OCI-LY3 (cell line): Measurements from ENCODE around the gene SIK2.

Experiments
- H2AFZ ChIP-seq: fragments of 200-600, 300-600 bp; shearing (Covaris generic); 2 replicates; pipeline ENCODE4 v1.6.0; 2014; ENCODE audit warnings: antibody characterized with exemption, low read depth, low read length
- H3K27ac ChIP-seq: fragments of 200-600, 300-600 bp; sonication (generic); 2 replicates; pipeline ENCODE4 v1.5.1; 2014; ENCODE audit warnings: mild to moderate bottlenecking, low read length, moderate library complexity, mixed read lengths
- H3K27me3 ChIP-seq: fragments of 200-600, 300-600 bp; sonication (generic); 2 replicates; pipeline ENCODE4 v1.6.1; 2014; ENCODE audit warnings: low read depth, low read length, mixed read lengths
- H3K36me3 ChIP-seq: fragments of 200-600, 300-600 bp; sonication (generic); replicated peaks from 2 replicates; pipeline ENCODE3; 2014; ENCODE audit warnings: low read depth, low read length, mixed read lengths
- H3K4me1 ChIP-seq: fragments of 300-600, 200-600 bp; sonication (generic); 2 replicates; pipeline ENCODE4 v1.6.1; 2014; ENCODE audit warnings: low read length, mixed read lengths
- H3K4me2 ChIP-seq: fragments of 200-600, 300-600 bp; sonication (generic); 2 replicates; pipeline ENCODE4 v1.6.1; 2014; ENCODE audit warnings: low read length, mixed read lengths
- H3K4me3 ChIP-seq: fragments of 300-600, 200-600 bp; sonication (generic); 2 replicates; pipeline ENCODE4 v1.5.1; 2014; ENCODE audit warnings: antibody characterized with exemption, mild to moderate bottlenecking, low read length, moderate library complexity
- H3K79me2 ChIP-seq: fragments of 300-600, 200-600 bp; shearing (Covaris generic); 2 replicates; pipeline ENCODE4 v1.6.1; 2014; ENCODE audit warnings: mild to moderate bottlenecking, low read length, mixed read lengths
- H3K9ac ChIP-seq: fragments of 300-600, 200-600 bp; shearing (Covaris generic); 2 replicates; pipeline ENCODE4 v1.6.0; 2014; ENCODE audit warnings: mild to moderate bottlenecking, low read length, moderate library complexity
- H3K9me3 ChIP-seq: fragments of 200-600, 300-600 bp; shearing (Covaris generic); 2 replicates; pipeline ENCODE4 v1.6.1; 2014; ENCODE audit warnings: low read length, mixed read lengths; ENCODE audit not compliant: insufficient read depth
- H4K20me1 ChIP-seq: fragments of 200-600, 300-600 bp; sonication (generic); 2 replicates; pipeline ENCODE4 v1.6.1; 2016; ENCODE audit warnings: low read length, mixed read lengths; ENCODE audit not compliant: insufficient read depth
- EZH2phosphoT487 ChIP-seq: fragments of 200-600 bp; shearing (Covaris generic); IDR thresholded peaks from 2 replicates; pipeline ENCODE4 v1.6.1; 2018; ENCODE audit warnings: antibody characterized with exemption, mixed run types, low read depth
- TF ChIP-seq, protein P1 (sequence below): fragments of 200-600, 300-600 bp; sonication (generic); IDR thresholded peaks from 2 replicates; pipeline ENCODE4 v1.5.1; 2014; ENCODE audit warnings: antibody characterized with exemption, low read length, low read depth

Gene SIK2

DNA sequence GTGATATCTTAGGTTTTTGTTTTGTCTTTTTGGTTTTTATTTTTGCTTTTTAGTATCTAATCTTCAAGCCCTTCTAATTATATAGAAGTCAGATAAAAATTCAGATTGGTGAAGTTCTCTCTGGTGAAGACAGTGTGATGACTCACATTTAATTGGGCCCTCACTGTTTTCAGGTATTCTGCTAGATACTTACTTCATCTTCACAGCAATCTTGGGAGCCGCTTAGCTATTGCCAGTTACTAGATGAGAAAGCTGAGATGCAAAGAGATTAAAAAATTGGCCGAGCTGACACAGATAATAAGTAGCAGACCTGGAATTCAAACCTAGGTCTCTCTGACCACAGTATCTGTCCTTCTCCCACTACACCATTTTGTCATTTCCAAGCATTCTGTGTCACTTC is 88.9 kb downstream of the SIK2 start:
- Histone ChIP-seq H3K79me2 (no peaks in the 10 kb centered on the region), H3K4me2 (no peak overlapping the region), H3K36me3 (peaks cover 8% of the 10 kb centered on the region), H3K4me1 (peaks cover 7% of the 10 kb centered on the region; the same call in 1 of the 2 replicates), H4K20me1 (no peaks in the 10 kb centered on the region; the same call in 1 of the 2 replicates), H3K9me3 (no peaks in the 10 kb centered on the region), H2AFZ (no peak overlapping the region), H3K27me3 (no peaks in the 10 kb centered on the region), H3K4me3 (no peak overlapping the region), H3K9ac (no peak overlapping the region), H3K27ac (no peak overlapping the region)
- TF ChIP-seq EZH2phosphoT487 = no peak
- TF ChIP-seq, protein P1, sequence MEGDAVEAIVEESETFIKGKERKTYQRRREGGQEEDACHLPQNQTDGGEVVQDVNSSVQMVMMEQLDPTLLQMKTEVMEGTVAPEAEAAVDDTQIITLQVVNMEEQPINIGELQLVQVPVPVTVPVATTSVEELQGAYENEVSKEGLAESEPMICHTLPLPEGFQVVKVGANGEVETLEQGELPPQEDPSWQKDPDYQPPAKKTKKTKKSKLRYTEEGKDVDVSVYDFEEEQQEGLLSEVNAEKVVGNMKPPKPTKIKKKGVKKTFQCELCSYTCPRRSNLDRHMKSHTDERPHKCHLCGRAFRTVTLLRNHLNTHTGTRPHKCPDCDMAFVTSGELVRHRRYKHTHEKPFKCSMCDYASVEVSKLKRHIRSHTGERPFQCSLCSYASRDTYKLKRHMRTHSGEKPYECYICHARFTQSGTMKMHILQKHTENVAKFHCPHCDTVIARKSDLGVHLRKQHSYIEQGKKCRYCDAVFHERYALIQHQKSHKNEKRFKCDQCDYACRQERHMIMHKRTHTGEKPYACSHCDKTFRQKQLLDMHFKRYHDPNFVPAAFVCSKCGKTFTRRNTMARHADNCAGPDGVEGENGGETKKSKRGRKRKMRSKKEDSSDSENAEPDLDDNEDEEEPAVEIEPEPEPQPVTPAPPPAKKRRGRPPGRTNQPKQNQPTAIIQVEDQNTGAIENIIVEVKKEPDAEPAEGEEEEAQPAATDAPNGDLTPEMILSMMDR = no peak

DNA sequence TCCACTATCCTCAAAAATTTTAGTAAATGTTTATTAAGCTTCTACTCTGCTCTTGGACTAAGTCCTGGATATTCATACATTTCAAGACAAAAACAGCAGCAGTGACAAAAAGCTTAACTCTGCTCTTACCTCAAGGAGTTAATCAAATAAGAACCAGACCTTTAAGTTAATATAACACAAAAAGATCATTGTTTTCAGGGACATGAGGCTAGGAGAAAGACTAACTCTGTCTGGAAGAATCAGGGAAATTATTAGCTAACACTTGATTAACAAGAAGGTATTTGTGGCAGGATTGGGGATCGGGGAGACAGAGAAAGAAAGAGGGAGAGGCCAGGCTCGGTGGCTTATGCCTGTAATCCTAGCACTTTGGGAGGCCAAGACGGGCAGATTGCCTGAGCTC is 89.5 kb downstream of the SIK2 start:
- Histone ChIP-seq H2AFZ (no peak overlapping the region), H3K27me3 (no peaks in the 10 kb centered on the region), H3K36me3 (peaks cover 8% of the 10 kb centered on the region), H3K27ac (no peak overlapping the region), H3K9me3 (no peaks in the 10 kb centered on the region), H3K4me2 (no peak overlapping the region), H3K4me1 (peaks cover 7% of the 10 kb centered on the region; the same call in 1 of the 2 replicates), H3K79me2 (no peaks in the 10 kb centered on the region), H3K4me3 (no peak overlapping the region), H3K9ac (no peak overlapping the region), H4K20me1 (no peaks in the 10 kb centered on the region; the same call in 1 of the 2 replicates)
- TF ChIP-seq, protein P1 = no peak
- TF ChIP-seq EZH2phosphoT487 = no peak

DNA sequence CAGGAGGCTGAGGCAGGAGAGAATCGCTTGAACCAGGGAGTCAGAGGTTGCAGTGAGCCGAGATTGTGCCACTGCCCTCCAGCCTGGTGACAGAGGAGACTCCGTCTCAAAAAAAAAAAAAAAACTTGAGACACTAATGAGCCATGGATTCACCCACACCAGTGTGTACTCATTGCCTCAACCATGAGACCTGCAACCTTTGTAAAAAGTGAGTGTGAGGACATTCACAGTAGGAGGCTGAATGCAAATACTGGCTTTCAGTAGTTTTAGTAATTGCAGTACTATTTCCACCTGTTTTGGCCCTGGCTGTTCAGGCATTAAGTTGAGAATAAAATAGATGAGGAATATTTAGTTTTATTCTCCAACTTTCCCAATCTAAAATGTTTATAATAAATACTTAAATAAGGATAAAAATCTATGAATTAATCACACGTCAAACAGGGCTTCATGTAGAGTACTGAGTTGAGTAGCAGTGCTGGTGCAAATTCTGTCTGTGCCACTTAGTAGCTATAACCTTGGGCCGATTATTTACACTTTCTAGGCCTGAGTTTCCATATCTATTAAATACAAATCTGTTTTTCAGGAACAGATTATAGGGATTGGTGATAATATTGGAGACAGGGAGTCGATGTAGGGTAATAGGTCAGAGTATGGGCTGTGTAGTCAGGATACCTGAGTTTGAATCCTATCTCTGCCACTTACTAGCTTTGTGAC is 91.1 kb downstream of the SIK2 start:
- H4K20me1 ChIP-seq = no peaks in the 10 kb centered on the region; the same call in 1 of the 2 replicates
- H3K4me2 ChIP-seq = no peak overlapping the region
- H3K27me3 ChIP-seq = no peaks in the 10 kb centered on the region
- no peak overlapping the region for H2AFZ ChIP-seq
- TF ChIP-seq, protein P1 = no peak
- no peak for TF ChIP-seq EZH2phosphoT487
- no peaks in the 10 kb centered on the region for H3K79me2 ChIP-seq
- H3K4me1 ChIP-seq = peaks cover 7% of the 10 kb centered on the region; the same call in 1 of the 2 replicates
- H3K9me3 ChIP-seq = no peaks in the 10 kb centered on the region
- no peak overlapping the region for H3K27ac ChIP-seq
- H3K4me3 ChIP-seq = no peak overlapping the region
- no peak overlapping the region for H3K9ac ChIP-seq
- peaks cover 2% of the 10 kb centered on the region for H3K36me3 ChIP-seq

DNA sequence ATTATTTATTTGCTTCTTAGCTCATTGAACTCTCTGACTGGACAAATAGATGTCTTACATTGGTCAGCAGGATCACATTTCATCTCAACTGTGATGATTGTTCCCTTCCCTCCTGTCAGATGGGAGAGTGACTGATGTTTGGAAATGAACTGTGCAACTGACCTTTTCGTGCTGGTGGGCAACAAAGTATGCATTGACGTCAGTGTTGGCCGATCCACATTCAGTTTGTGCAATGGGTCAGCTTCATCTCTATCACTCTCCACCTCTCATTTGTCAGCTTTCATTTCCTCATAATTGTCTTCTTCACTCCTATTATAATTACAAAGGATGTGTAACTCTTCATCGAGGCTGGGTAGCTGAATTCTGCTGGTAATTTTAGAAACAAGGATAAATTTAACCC is 92.6 kb downstream of the SIK2 start:
- no peak overlapping the region for H3K4me3 ChIP-seq
- TF ChIP-seq, protein P1 = no peak
- TF ChIP-seq EZH2phosphoT487 = no peak
- no peaks in the 10 kb centered on the region for H3K9me3 ChIP-seq
- no peaks in the 10 kb centered on the region for H3K27me3 ChIP-seq
- H3K27ac ChIP-seq = no peak overlapping the region
- H3K9ac ChIP-seq = no peak overlapping the region
- peaks cover 7% of the 10 kb centered on the region; the same call in 1 of the 2 replicates for H3K4me1 ChIP-seq
- no peak overlapping the region for H2AFZ ChIP-seq
- no peak overlapping the region for H3K4me2 ChIP-seq
- H4K20me1 ChIP-seq = peaks cover 3% of the 10 kb centered on the region
- no peaks in the 10 kb centered on the region for H3K36me3 ChIP-seq
- no peaks in the 10 kb centered on the region for H3K79me2 ChIP-seq
